Coronary artery (tissue), 2 donors: ENCODE results near the gene TIFAB.

Experiments used
- DNase-seq: peaks from one replicate; pipeline ENCODE4 v3.0.0-alpha.2; 2017; ENCODE audit warnings: low spot score
- H3K27ac ChIP-seq, 2 donors: fragments of 200-600 bp; sonication (generic); one replicate each; pipeline ENCODE4 v1.5.1; 2016 to 2019
- H3K4me3 ChIP-seq: fragments of 200-600 bp; sonication (generic); 2 replicates; pipeline ENCODE4 v1.5.1; 2016; ENCODE audit warnings: mild to moderate bottlenecking, moderate library complexity
- TF ChIP-seq, protein P1 (sequence below): fragments of 200-600 bp; sonication (generic); IDR thresholded peaks from one replicate; pipeline ENCODE4 v1.5.1; 2019; ENCODE audit warnings: antibody characterized with exemption

TIFAB gene

DNA sequence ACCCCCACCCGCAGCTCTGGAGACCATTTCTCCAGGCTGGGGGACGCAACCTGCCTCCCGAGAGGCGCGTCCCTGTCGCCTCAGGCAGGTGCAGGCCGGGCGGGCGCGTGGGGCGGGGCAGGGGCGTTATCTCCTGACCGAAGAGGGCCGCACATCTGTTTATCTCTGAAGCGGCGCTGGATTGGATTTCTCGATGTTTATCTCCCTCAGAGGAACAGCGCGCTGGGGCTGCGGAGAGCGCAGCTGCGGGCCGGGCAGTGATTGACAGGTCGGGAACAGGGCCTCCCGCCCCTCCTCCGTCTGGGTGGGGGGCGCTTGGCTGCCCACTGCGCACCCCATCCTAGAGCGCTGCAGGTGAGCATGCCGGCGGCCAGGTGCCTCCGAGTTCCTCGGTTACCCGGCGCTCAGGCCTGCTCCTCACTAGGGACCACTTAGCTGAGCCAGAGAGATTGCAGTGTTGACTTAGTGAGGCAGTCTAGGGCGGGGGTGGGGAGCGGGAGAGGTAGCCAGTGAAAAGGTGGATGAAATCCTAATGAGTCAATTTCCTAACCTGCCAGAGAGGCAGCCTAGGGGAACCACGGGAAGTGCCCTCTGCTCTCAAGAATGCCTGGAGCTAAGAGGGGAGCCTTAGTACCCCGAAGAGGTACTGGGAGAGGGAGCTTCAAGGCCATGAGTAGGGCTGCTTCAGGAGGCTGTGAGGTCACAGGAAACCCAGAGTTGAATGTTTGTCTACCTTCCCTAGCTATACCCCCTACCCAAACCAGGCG lies 39.6 kb upstream of the TIFAB start:
- DNase-seq, result no peak
- TF ChIP-seq, protein P1, sequence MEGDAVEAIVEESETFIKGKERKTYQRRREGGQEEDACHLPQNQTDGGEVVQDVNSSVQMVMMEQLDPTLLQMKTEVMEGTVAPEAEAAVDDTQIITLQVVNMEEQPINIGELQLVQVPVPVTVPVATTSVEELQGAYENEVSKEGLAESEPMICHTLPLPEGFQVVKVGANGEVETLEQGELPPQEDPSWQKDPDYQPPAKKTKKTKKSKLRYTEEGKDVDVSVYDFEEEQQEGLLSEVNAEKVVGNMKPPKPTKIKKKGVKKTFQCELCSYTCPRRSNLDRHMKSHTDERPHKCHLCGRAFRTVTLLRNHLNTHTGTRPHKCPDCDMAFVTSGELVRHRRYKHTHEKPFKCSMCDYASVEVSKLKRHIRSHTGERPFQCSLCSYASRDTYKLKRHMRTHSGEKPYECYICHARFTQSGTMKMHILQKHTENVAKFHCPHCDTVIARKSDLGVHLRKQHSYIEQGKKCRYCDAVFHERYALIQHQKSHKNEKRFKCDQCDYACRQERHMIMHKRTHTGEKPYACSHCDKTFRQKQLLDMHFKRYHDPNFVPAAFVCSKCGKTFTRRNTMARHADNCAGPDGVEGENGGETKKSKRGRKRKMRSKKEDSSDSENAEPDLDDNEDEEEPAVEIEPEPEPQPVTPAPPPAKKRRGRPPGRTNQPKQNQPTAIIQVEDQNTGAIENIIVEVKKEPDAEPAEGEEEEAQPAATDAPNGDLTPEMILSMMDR, result no peak
- Histone ChIP-seq H3K4me3 (no peak overlapping the region), H3K27ac (no peak overlapping the region)

- no peak overlapping the region for H3K27ac ChIP-seq
- DNase-seq, result no peak
- TF ChIP-seq, protein P1, result no peak
- no peak overlapping the region for H3K4me3 ChIP-seq
Measured at GRCh38 chr5:135491038-135491551, 38.9 kb upstream of the TIFAB start.

DNA sequence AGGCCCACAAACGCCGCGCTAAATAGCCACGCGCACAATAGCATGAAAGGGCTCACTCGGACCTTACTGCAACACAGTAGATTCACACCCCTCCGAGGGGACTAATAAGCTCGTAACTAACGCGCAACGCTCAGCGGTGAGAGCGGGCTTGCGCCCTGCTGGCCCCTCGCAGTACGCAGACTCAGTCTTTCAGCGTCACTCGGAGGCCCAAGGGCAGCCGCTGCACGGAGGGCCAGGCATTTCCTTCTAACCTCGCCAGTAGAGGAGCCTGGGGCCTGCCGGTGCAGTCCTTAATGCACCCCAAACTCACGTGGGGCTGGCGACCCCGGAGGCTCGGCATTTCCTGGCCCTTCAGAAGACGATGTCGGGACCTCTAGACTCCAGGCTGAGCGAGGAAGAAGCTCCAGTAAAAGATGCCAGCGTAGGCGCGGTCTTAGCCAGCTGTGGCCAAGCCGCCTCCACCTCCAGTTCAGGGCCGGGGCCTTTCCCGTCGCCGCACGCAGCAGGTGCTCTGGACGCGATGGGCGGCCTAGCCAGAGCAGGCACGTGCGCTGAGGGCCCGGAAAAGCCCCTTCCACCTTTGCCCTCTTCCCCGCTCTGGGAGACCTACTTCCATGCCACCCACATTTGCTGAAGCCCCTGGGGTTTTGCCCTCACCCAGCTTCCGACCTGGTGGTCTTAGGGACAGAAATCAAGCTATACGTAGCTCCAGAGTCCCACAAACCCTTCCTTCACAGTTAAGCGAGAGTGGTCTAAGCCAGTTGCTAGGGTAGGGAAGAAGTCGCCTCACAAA lies 38.3 kb upstream of the TIFAB start:
- DNase-seq, result no peak
- TF ChIP-seq, protein P1, result no peak
- Histone ChIP-seq H3K4me3 (peak overlapping the region; percentile 63), H3K27ac (no peak overlapping the region)

- H3K4me3 ChIP-seq, result peak overlapping the region; percentile 63
- TF ChIP-seq, protein P1, result no peak
- no peak for DNase-seq
- no peak overlapping the region for H3K27ac ChIP-seq
Measured at GRCh38 chr5:135489466-135490244, 37.5 kb upstream of the TIFAB start.

DNA sequence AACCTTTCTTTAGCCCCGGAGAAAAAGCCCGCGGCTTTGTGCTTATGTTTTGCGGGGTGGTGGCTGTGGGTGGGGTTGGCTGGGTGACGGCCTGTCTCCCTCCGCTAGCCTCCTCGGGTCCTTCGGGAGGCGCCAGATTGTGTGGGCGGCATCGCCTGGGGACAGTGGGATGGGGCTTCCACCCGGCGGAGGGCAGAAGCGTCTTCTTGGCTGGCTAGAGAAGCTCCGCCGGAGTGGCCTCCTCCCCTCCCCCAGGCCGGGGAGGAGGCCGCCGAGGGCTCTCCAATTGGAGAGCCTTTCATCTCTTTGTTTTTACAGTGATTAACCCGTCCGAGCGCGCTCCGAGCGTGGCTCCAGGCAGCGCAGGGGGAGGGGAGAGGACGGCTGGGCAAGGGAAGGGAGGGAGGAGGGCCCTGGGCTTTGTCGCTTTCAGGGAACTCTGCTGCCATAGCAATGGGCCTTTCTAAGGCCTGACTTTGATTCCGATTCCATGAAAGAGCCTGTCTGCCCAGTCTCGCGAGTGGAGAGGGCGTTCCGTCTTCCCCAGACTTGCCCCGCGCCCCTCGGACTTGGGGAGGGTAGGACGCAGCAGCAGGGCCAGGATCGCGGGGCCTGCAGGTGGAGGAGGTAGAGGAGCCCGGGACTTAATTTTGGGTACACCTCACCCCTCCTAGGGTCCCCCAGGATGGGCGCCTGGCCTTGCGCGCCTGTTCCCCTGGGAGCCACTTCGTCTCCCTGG lies 36.7 kb upstream of the TIFAB start:
- peak overlapping the region; percentile 63 for H3K4me3 ChIP-seq
- peak; percentile 72 for DNase-seq
- H3K27ac ChIP-seq, result no peak overlapping the region
- TF ChIP-seq, protein P1, result no peak

- DNase-seq, result peak; percentile 50
- no peak overlapping the region for H3K4me3 ChIP-seq
- TF ChIP-seq, protein P1, result no peak
- no peak overlapping the region for H3K27ac ChIP-seq
Measured at GRCh38 chr5:135487839-135488514, 35.8 kb upstream of the TIFAB start.
